Measurements from ENCODE around the gene GLYATL3. TPM values are rescaled to one million over a fixed set of nuclear protein-coding genes. Genes with fewer than 3 reads are reported as not detected.

The GLYATL3 gene
- polyA plus RNA-seq, 1 of the 3 experiments (the other 2 are of a cell fraction), result not detected

- H3K4me2 ChIP-seq, result peak overlapping the region; percentile 44; the same call in 1 of the 2 replicates
- no peaks in the 10 kb centered on the region for H3F3A ChIP-seq (replicated peaks; ENCODE audit: insufficient read depth)
- no peak for DNase-seq
- H3K9ac ChIP-seq, result no peak overlapping the region
- TF ChIP-seq NRF1 (IDR thresholded peaks at IDR 0.05; ENCODE audit: low read depth, low read length) (no peak), MEF2A (IDR thresholded peaks at IDR 0.05; ENCODE audit: borderline replicate concordance, low read depth) (no peak), ZBTB33 (IDR thresholded peaks at IDR 0.05; ENCODE audit: borderline replicate concordance, low read depth) (no peak), FOXJ3 (CRISPR knock-in tag; IDR thresholded peaks at IDR 0.05) (no peak), SMC3 (IDR thresholded peaks at IDR 0.05; ENCODE audit: low read depth, low read length) (no peak), RCOR1 (IDR thresholded peaks at IDR 0.05; ENCODE audit: low read length) (no peak), SIN3A (IDR thresholded peaks at IDR 0.05; ENCODE audit: borderline replicate concordance, low read depth, low read length) (no peak)
- H3K9me3 ChIP-seq, result no peaks in the 10 kb centered on the region
- no peaks in the 10 kb centered on the region for H3K79me2 ChIP-seq (ENCODE audit: insufficient read depth)
- no peaks in the 10 kb centered on the region for H3K36me3 ChIP-seq (replicated peaks in 1 of 2; ENCODE audit: control insufficient read depth in 1 of 2, insufficient read depth in 2 of 2, low read length in 1 of 2)
- CTCF ChIA-PET, result interaction anchor here (1.3 to 4.7 kb wide), 4 partner anchors 17 to 298 kb away, joined by 3 to 24 read pairs (median 5); no protein-coding TSS in a partner anchor
- H2AFZ ChIP-seq (ENCODE audit: low read depth), result peak overlapping the region; percentile 22
- H3K4me1 ChIP-seq (ENCODE audit: control insufficient read depth in 1 of 2, insufficient read depth in 2 of 2, low read depth in 1 of 2, low read length in 1 of 2), result no peaks in the 10 kb centered on the region; a peak in 1 of 4 replicates
- no peak overlapping the region for H3K4me3 ChIP-seq (ENCODE audit: low read depth in 2 of 2, low read length in 1 of 2)
- peaks cover 27% of the 10 kb centered on the region for H3K27me3 ChIP-seq (ENCODE audit: insufficient read depth)
- POLR2A ChIA-PET, result no interaction called here
- WGBS (ENCODE audit: low lambda C conversion rate), result 2% methylated on average over 15 of the region's 38 CpGs
- no peaks in the 10 kb centered on the region for H4K20me1 ChIP-seq (ENCODE audit: insufficient read depth)
- H3K27ac ChIP-seq (ENCODE audit: low read depth in 2 of 2, low read length in 1 of 2), result no peak overlapping the region
- H3K9me2 ChIP-seq, result no peaks in the 10 kb centered on the region
These were observed 51.5 kb downstream of the GLYATL3 start for GRCh38 chr6:49551078-49551865.

- H3K36me3 ChIP-seq (replicated peaks in 1 of 2; ENCODE audit: control insufficient read depth in 1 of 2, insufficient read depth in 2 of 2, low read length in 1 of 2), result no peaks in the 10 kb centered on the region
- H2AFZ ChIP-seq (ENCODE audit: low read depth), result peak overlapping the region; percentile 22; the same call in 1 of the 2 replicates
- no peaks in the 10 kb centered on the region for H3F3A ChIP-seq (replicated peaks; ENCODE audit: insufficient read depth)
- H3K27ac ChIP-seq (ENCODE audit: low read depth in 2 of 2, low read length in 1 of 2), result no peak overlapping the region
- no peak overlapping the region for H3K4me3 ChIP-seq (ENCODE audit: low read depth in 2 of 2, low read length in 1 of 2)
- ChIA-PET POLR2A (no interaction called here), CTCF (interaction anchor here (1.3 to 4.7 kb wide), 2 partner anchors 16 to 19 kb away, joined by 3 to 24 read pairs; no protein-coding TSS in a partner anchor)
- peak overlapping the region; percentile 44; the same call in 1 of the 2 replicates for H3K4me2 ChIP-seq
- no peak for DNase-seq
- H3K9me3 ChIP-seq, result no peaks in the 10 kb centered on the region
- WGBS (ENCODE audit: low lambda C conversion rate), result 10% methylated on average over 2 of the region's 2 CpGs
- H4K20me1 ChIP-seq (ENCODE audit: insufficient read depth), result no peaks in the 10 kb centered on the region
- H3K27me3 ChIP-seq (ENCODE audit: insufficient read depth), result peaks cover 27% of the 10 kb centered on the region
- no peaks in the 10 kb centered on the region for H3K9me2 ChIP-seq
- H3K79me2 ChIP-seq (ENCODE audit: insufficient read depth), result no peaks in the 10 kb centered on the region
- no peaks in the 10 kb centered on the region; a peak in 1 of 4 replicates for H3K4me1 ChIP-seq (ENCODE audit: control insufficient read depth in 1 of 2, insufficient read depth in 2 of 2, low read depth in 1 of 2, low read length in 1 of 2)
- TF ChIP-seq ZBTB33 (IDR thresholded peaks at IDR 0.05; ENCODE audit: borderline replicate concordance, low read depth), result no peak
- no peak for TF ChIP-seq FOXJ3 (CRISPR knock-in tag; IDR thresholded peaks at IDR 0.05)
- TF ChIP-seq GABPA (IDR thresholded peaks at IDR 0.05; ENCODE audit: low read depth), result no peak
- no peak for TF ChIP-seq GATA2 (CRISPR knock-in tag; IDR thresholded peaks at IDR 0.05)
- TF ChIP-seq FOXM1 (IDR thresholded peaks at IDR 0.05; ENCODE audit: low read depth), result no peak
- no peak for TF ChIP-seq RAD21 (IDR thresholded peaks at IDR 0.05; ENCODE audit: low read length)
- no peak for TF ChIP-seq CTCF (IDR thresholded peaks at IDR 0.05)
- TF ChIP-seq FOSL2 (IDR thresholded peaks at IDR 0.05; ENCODE audit: borderline replicate concordance, low read depth), result no peak
- TF ChIP-seq RXRA (IDR thresholded peaks at IDR 0.05; ENCODE audit: borderline replicate concordance, low read depth), result no peak
- no peak for TF ChIP-seq EP300 (IDR thresholded peaks at IDR 0.05; ENCODE audit: borderline replicate concordance in 1 of 2, low read depth in 1 of 2, low read length in 1 of 2)
- no peak for TF ChIP-seq SMC3 (IDR thresholded peaks at IDR 0.05; ENCODE audit: low read depth, low read length)
- TF ChIP-seq ELF1 (IDR thresholded peaks at IDR 0.05), result no peak
- TF ChIP-seq SIN3A (IDR thresholded peaks at IDR 0.05; ENCODE audit: borderline replicate concordance, low read depth, low read length), result no peak
- TF ChIP-seq PBX3 (IDR thresholded peaks at IDR 0.05), result no peak
- TF ChIP-seq TCF12 (IDR thresholded peaks at IDR 0.05), result no peak
- no peak for TF ChIP-seq MXI1 (IDR thresholded peaks at IDR 0.05; ENCODE audit: low read depth, low read length)
- H3K9ac ChIP-seq, result no peak overlapping the region
These were observed 52.1 kb downstream of the GLYATL3 start for GRCh38 chr6:49551866-49552129.

All from SK-N-SH (cell line).